ENCODE measurements around the gene POU2F3.

- TF ChIP-seq CTCF (IDR thresholded peaks at IDR 0.05) (no peak), POLR2A (IDR thresholded peaks at IDR 0.05) (no peak)
Measured at GRCh38 chr11:120197977-120198376, 42.0 kb upstream of the POU2F3 start.

All from esophagus squamous epithelium (tissue), 4 donors.